Measurements from ENCODE around the gene TNIP2.
"Not testable (repeated sequence)": the region's sequence is repeated elsewhere in the genome, so short reads cannot be mapped to it uniquely, and the experiment has no call there.

Gene TNIP2

DNA sequence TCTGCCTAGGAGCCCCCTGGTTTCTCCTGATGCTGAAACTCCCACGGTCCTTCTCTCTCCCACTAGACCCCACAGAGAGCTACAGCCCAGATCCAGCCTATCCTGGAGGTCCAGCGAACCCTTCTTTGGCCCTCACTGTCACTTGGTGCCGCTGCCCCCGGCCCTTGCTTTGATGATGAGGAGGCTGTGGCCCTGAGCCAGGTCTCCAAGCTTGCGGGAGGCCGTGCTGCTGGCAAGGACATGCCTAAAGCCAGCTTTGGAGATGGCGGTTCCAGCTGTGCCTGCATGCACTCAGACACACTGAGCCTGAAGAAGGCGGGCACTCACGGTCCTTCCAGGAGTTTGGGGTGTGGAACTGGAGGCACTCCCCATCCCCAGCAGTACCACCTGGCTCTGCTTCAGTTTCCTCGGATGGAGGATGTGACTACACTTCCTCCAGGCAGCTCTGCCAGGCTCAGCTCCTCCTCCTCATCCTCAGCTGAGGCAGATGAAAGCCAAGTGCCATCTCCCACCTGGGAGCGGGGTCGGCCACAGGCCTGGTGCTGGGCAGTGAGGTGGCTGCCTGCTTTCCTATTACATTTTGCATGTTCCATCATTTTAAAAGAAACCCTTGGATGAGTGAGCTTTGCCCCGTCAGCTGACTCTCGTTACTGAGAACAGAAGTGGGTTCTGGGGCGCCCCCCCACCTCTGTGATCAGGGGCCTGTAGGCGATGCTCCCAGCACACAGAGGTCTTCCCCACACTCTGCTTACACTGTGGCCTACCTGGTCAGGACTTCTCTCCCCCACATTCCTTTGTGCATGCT lies 9.0 kb downstream of the TNIP2 start:
- FAIRE-seq (peak; percentile 65), DNase-seq (ENCODE audit: extremely low spot score, insufficient read length, low read depth) (no peak)

DNA sequence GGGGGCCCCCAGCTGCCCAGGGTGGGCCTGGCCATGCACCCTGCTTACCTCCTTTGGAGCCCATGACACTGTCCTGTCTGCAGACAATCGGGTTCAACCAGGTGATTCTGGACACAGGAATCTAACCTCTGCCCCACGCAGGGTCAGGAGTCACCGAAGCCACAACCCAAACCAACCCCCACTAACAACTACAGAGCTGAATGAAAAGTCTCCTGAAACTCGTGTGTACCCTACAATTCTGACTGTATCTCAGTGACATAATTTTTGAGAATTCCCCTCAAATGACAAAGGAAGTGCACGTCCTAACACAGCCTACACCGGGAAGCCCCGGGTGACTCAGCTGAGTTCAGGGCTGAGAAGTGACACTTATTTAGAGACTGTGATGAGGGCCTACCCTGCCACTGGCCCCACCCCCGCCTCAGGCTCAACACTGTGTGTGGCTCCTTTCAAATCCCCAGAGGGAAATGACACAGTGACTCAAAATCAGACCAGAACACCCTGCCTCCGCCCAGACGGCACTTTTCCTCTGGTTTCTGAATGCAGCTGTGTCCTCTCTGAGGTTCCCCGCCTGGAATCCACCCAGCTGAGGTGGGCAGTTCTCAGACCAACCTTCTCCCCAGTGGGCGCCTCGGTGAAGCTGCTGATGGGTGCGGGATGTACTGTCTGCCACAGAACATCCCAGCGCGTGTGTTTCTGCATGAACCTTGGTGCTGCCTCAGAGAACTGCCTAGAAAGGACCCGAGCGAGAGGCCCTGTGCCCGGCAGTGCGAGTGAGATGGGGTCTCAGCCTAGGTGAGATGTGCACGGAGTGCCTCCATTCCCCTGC lies 9.9 kb downstream of the TNIP2 start:
- peak; percentile 100 for FAIRE-seq
- DNase-seq (ENCODE audit: extremely low spot score, insufficient read length, low read depth), result peak; percentile 82

DNA sequence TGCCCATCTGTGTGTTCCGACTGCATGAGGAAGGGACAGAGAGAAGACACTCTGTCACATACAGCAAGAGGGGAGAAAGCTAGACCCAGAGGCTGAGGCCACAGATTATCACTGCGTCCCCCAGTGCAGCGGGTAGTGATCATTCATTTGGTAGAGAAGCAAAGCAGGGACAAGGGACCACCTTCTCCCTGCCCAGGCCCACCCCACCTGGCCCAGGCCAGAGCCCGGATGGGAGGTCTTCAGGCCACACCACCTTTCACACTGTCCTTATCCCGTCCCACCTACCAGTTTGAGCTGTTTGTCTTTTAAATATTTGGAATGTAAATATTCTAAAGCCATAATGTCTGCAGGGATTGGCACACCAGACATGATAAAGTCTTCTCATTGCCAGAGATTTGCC lies 10.6 kb downstream of the TNIP2 start:
- no peak for DNase-seq (ENCODE audit: extremely low spot score, insufficient read length, low read depth)
- no peak for FAIRE-seq

DNA sequence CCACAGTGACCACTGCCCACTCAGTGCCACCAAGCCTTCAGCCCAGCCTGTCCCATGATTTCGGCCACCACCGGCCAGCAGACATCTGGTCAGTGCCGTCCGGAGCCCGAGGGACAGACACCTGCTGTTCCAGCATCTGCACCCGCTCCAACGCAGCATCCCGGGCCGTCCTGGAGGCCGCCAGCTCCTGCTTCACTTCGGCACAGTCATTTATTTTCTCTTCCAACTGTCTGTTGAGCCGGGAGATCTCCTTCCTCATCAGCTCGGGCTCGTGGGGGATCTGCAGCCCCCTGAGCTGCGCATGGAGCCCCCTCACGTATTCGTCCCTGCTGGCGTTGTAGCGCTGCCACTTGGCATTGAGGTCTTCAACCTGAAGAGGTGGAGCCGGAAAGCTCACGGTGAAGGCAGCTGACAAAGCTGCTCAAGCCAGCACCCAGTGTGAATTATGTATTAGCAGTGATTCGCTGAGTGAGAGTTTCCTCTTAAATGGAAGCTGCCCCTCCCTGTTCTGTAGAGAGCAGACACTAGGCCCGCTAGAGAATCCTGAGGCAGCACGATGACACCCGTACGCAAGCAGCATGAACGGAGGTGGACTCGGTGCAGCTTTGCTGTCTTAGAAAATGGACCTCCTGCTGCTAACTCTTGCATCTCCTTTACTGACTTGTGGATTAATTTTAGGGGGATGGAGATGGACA lies 11.4 kb downstream of the TNIP2 start:
- FAIRE-seq, result no peak

DNA sequence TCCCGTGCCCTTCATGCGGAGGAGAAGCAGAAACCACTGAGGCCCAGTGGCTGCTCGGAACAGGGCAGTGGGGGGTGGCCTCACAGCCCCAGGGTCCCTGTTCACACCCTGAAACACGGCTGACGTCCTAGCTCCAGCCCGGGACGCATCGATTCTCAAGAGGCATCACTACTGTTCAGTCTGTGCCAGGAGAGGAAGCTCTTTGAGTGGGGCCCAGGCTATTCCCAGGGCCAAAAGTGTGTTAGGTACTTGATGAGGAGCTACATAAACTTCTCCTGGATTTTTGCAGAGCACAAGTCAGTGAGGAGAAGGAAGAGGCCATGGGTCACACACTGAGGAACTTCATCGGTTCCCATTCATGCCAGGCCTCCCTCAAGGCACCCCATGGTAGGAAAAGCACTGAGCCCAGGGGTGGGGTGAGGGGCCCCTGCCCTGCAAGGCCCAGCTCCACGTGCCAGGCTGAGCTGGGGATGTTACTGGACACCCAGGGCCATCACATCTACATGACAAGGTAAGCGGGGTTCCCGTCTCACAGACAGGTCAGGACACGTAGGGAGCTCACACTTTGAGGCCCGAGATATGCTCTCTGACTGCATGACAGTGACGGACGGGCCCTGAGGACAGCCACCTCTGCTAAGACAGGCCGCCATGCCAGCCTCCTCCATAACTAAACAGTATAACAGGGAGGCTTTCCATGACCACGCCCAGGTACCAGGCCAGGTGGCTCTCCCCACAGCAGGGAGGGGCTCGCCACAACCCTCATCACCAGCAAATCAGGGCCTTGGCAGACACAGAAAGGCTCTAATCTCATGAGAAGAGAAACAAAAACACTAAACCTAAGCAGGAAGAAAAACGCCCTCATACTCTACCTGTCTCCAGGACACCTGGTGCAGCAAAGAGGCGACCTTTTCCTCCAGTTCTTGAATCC lies 12.4 kb downstream of the TNIP2 start:
- no peak for DNase-seq (ENCODE audit: extremely low spot score, insufficient read length, low read depth)
- FAIRE-seq, result no peak

More for the DNA sequence above, 11.4 kb downstream of the TNIP2 start:
- no peak for DNase-seq (ENCODE audit: extremely low spot score, insufficient read length, low read depth)

DNA sequence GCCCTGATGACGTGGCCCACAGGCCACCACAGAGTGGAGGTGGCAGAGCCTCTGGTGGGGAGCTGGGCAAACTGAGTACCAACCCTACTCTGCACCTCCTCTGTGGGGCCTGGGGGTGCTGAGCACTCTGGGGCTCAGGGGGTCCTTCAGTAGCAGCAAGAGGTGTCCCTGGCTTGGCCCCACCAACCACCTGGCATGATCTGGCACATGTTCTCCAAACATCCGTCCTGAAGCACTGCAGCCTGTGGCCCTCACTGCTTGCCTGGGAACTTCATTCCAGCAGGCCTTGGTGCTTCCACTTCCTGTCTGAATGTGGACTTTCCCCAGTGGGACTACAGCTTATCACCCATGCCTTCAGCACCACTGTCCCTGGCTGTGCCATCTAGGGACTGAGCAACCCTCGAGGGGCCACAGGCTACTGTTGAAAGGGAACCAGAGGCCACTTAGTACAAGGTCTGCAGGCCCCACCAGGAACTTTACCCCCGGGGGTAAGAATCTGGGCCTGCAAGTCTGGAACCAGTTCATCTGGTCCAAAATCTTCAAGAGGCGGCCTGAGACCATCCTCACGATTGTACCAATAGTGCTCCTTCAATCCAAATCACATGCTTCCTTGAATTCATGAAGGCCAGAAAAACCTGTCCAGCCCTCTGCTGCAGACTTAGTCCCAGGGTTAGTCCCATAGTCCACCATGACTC lies 13.2 kb downstream of the TNIP2 start:
- no peak for DNase-seq (ENCODE audit: extremely low spot score, insufficient read length, low read depth)
- FAIRE-seq, result no peak

DNA sequence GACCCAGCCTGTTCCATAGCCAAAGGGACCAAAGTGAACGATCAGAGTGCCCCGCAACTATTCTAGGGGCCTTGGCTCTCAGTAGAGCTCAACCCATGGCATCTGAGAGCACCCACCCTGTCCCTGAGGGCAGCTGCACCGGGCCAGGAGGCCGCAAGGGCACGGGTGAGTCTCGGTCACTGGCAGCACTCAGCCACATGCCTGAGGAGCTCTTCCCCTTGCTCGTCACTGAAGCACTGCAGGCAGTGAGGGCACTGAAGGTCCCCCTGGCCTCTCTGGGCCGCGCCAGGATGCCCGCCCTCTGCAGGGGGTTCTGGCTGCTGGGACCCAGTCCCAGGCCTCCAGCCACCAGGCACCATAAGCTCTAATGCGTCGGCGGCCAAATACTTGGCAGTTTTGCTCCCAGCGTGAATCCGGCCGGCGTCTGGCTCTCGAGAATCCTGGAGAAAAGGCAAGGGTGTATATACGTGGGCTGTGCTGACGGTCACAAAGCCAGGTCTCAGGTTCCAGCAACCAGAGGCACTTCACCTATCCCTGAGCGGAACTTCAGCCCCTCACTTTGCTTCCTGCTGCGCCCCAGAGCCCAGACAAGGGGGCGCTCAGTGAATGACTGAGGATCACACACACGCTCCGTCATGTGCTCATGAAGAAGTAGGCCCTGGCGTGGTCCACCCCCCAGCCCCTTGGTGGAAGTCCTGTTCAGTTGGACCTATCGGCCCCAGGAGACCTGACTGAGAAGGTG lies 13.9 kb downstream of the TNIP2 start:
- FAIRE-seq, result no peak

DNA sequence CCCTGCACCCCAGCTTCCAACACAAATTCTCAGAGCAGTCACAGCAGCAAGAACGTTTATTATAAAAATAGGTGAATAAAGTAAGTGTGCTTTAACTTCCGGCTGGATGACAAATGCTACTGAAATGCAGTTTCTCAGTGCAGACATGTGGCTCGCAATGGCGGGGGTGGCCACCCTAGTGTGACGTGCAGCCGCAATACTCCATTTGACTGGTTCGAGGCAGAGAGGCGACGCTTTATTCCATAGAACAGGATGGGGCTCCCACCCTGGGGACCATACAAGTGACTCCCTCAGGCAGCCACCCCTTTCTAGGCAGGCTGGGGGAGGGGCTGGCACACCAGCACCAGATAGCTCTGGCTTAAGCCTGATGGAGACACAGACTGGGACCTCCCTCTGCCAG lies 14.5 kb downstream of the TNIP2 start:
- FAIRE-seq (no peak), DNase-seq (ENCODE audit: extremely low spot score, insufficient read length, low read depth) (no peak)

More for the DNA sequence above, 13.9 kb downstream of the TNIP2 start:
- no peak for DNase-seq (ENCODE audit: extremely low spot score, insufficient read length, low read depth)

DNA sequence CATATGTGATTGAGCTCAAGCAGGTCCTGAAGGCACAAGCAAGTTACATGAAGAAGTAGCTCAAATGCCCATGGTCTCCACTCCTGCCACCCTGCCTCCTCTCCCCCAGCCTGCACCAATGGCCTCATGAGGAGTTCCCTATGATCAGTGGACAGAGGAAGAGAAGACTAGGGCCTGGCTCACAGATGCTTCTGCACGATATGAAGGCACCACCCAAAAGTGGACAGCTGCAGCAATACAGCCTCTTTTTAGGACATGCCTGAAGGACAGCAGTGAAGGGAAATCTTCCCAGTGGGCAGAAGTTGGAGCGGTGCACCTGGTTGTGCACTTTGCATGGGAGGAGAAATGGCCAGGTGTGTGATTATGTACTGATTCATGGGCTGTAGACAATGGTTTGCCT lies 17.8 kb downstream of the TNIP2 start:
- FAIRE-seq; DNase-seq (ENCODE audit: extremely low spot score, insufficient read length, low read depth): not testable (repeated sequence)

DNA sequence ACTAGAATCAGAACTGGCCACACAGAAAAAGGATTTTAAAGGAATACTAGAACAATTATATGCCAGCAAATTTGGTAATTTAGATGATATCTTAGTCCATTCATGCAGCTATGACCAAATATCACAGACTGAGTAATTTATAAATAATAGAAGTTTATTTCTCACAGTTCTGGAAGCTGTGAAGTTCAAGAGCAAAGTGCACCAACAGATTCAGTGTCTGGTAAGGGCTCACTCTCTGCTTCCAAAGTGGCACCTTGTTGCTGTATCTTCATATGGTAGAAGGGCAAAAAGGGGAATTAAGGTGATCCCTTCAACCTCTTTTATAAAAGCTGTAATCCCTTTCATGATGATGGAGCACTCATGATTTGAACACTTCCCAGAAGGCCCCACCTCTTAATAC lies 20.3 kb downstream of the TNIP2 start:
- DNase-seq (ENCODE audit: extremely low spot score, insufficient read length, low read depth) (no peak), FAIRE-seq (no peak)

DNA sequence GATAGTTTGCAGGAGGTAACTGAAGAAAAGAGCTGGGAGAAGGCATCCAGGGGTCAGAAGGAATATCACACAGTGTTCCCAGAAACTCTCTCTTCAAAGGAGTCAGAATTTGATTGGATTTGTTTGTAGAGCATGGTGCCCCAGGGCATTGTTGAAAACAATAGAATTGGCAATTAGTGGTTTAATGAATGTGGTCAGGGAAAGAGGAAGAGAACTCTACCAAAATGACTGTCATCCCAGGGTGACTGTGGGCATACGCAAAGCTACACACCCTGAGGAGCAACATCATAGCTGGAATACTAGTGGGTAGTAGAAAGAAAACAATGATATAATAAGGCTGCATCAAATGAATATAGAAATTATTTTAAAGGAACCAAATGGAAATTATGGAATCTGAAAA lies 21.5 kb downstream of the TNIP2 start:
- DNase-seq (ENCODE audit: extremely low spot score, insufficient read length, low read depth), result no peak
- peak; percentile 12 for FAIRE-seq

DNA sequence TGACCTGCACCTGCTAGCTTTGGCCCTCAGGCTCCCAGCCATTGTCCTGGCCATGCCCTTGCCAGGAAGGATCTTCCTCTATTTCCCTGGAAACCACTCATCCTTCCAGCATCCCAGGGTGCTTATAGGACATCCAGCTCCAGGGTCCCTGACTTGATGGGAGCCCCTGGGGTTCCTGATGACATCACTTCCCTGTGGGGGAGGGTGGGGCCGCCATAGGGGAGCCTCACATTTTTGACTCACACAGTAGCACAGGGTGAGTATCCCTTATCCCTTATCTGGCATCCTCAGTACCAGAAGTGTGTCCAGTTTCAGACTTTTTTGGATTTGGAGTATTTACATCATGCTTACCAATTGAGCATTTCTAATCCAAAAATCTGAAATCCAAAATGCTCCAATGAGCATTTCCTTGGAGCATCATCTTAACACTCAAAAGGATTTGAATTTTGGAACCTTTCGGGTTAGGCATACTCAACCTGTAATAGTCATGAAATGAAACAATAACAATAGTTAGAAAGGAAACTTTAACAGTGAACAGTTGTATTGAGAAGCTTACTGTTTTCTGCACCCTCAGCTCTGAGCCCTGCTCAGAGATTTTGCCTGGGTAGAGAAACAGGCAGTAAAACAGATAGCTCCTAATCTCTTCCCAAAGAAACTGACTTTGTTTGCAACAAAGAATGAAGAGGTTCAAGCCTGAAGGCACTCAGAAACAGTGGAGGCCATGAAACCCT lies 22.1 kb downstream of the TNIP2 start:
- no peak for FAIRE-seq
- DNase-seq (ENCODE audit: extremely low spot score, insufficient read length, low read depth), result no peak

DNA sequence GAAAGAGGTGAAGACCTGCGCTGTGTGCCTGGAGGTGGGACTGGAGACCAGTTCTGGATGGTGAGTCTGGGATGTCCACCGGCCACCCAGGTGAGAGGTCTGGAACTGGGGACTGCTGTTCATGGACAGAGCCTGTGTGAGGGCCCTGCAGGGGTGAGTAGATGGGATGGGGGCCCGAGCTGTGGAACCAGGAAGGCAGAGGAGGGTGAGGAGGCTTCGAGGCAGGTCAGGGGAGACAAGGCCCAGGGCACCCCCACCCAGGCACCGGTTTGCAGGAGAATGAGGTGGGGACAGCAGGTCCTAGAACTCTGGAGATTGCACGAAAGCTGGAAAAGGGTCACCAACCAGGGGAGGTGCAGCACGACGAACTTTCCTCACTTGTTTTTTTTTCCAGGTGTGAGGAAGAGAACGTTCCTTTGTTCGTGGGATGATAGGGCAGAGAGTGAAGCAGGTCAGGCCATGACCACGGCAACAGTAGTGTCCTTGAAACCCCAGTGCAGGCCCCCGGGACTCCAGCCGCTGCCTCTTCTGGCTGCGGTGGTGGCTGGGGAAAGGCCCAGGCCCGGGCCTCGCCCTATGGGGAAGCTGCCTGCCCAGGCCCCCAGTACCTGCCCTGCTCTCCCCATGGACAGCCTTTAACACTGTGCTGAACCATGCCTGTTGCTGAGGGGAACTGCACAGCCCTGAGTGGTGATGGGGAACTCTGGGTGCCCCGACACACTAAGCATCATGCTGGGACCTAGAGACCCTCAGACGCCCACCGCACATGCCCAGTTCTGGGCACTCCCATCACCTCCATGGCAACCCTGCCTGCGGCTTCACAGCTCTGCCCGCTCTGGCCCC lies 22.9 kb downstream of the TNIP2 start:
- no peak for DNase-seq (ENCODE audit: extremely low spot score, insufficient read length, low read depth)
- FAIRE-seq, result no peak

DNA sequence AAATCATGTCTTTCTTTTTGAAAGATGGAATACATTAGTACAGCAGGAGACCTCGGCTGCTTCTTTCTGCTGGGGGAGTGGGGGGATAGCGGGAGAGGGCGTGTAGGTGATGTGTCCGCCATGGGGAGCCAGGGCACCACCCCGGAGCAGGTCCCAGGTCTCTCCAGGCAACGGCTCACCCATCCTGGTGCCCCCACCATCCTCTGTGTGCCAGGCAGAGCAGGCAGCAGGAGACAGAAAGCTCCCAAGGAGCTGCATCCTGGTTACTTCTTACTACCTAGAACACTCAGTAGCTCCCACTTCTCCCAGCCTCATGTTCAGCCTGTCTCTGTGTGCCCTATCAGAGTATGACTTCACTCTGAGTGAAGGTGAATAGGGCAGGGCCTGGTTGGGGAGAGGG lies 23.6 kb downstream of the TNIP2 start:
- DNase-seq (ENCODE audit: extremely low spot score, insufficient read length, low read depth) (no peak), FAIRE-seq (no peak)

DNA sequence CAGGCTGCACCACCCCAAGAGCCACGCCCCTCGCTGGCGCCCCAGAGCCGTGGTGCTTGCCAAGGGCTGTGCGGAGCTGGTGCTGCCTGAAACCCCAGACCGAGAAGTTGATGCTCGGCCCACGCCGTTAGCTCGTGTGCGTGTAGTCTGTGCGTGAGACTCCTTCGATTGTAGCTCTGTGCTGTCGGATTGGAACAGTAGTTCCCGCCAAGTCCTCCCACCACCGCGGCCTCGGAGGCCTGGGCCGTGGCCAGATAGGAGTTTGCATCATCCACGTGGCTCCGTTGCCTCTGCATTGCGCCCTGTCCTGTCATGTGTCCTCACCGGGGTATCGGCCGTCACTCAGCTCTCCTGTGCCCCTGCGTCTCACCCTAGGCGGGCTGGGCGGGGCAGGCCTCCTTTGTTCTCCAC lies 24.2 kb downstream of the TNIP2 start:
- DNase-seq (ENCODE audit: extremely low spot score, insufficient read length, low read depth), result no peak
- FAIRE-seq, result no peak

DNA sequence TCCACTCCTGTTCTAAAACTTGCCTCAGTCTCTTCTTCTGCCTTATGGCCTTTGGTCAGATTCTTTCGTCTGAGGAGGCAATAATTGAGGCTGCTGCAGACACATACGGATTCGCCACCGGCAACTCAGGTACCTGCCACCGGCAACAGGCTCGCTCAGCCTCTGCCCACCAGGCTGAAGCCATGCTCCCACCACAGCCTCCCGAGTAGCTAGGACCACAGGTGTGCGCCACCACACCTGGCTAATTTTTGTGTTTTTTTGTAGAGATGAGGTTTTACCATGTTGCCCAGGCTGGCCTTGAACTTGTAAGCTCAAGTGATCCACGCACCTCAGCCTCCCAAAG lies 26.6 kb downstream of the TNIP2 start:
- no peak for FAIRE-seq
- DNase-seq (ENCODE audit: extremely low spot score, insufficient read length, low read depth), result no peak
